K562 (cell line): Measurements from ENCODE around the gene ADD2. TPM values are rescaled to one million over a fixed set of nuclear protein-coding genes. Genes with fewer than 3 reads are reported as not detected.

Experiments
- ATAC-seq: fragments of 200-7000 bp; cut with Tn5 transposase; 3 replicates; pipeline ENCODE4 v1.9.1; 2020; ENCODE audit warnings: moderate library complexity
- BruUV-seq: library from RNA; stranded (reverse); fragments of 400-500 nt; replicated peaks from 2 replicates; lab custom pipeline; 2021; lab: Mats Ljungman, UMichigan
- CTCF ChIA-PET: fragments of 300-600 bp; formaldehyde crosslinking; extraction: SDS; loops from one replicate; lab custom pipeline; 2021; ENCODE audit warnings: low intra/inter-chr PET ratio; lab: Yijun Ruan, JAX
- POLR2A ChIA-PET: fragments of 300-600, 350-650 bp; sonication (Branson Sonifier 250); formaldehyde crosslinking; extraction: SDS; loops from one replicate; lab custom pipeline; 2021; ENCODE audit warnings: antibody characterized with exemption, inconsistent platforms; lab: Yijun Ruan, JAX
- DNase-seq, 4 experiments: peaks; one replicate each; pipeline versions ENCODE4 v3.0.0 to v3.0.0-alpha.2; 2011 to 2018; ENCODE audit warnings: low spot score in 3 of 4, mixed read lengths in 3 of 4; ENCODE audit errors: extremely low read depth in 1 of 4
- FAIRE-seq: peaks from 2 replicates; lab custom pipeline; 2011; peaks lifted over from hg19 to GRCh38; lab: Jason Lieb, UNC
- H2AFZ ChIP-seq: 2 replicates; pipeline ENCODE4 v1.6.0; 2011; ENCODE audit warnings: low read depth, low read length, control low read depth, inconsistent platforms
- H3K27ac ChIP-seq: fragments of 200-600 bp; 3 replicates; pipeline ENCODE4 v1.8.0; 2011; ENCODE audit warnings: low read depth, mild to moderate bottlenecking, control low read depth, inconsistent platforms, low read length, moderate library complexity, mixed read lengths; ENCODE audit errors: extremely low read depth
- H3K27me3 ChIP-seq, 2 experiments: fragments of 300-600 bp in 1 of 2; 2 replicates in 1 of 2; 3 replicates in 1 of 2; pipeline versions ENCODE4 v1.6.0 to v1.8.0; 2011; ENCODE audit warnings: inconsistent platforms in 2 of 2, low read length in 2 of 2, mild to moderate bottlenecking in 1 of 2, mixed read lengths in 1 of 2, moderate library complexity in 1 of 2; ENCODE audit not compliant: control insufficient read depth in 2 of 2, insufficient read depth in 2 of 2
- H3K36me3 ChIP-seq: fragments of 300-600 bp; 3 replicates; pipeline ENCODE4 v1.8.0; 2011; ENCODE audit warnings: mild to moderate bottlenecking, low read length, inconsistent platforms; ENCODE audit not compliant: control insufficient read depth, insufficient read depth
- H3K4me1 ChIP-seq, 2 experiments: fragments of 200-600 bp in 1 of 2; replicated peaks in 1 of 2; 2 replicates in 1 of 2; 3 replicates in 1 of 2; pipeline versions ENCODE4 v1.5.1 to v1.8.0; 2011; ENCODE audit warnings: inconsistent platforms in 2 of 2, low read length in 2 of 2, mild to moderate bottlenecking in 1 of 2, mixed read lengths in 1 of 2, moderate library complexity in 1 of 2; ENCODE audit not compliant: control insufficient read depth in 2 of 2, insufficient read depth in 2 of 2
- H3K4me2 ChIP-seq: 2 replicates; pipeline ENCODE4 v1.6.1; 2011; ENCODE audit warnings: low read length, control low read depth, inconsistent platforms, mixed read lengths; ENCODE audit not compliant: insufficient read depth
- H3K4me3 ChIP-seq: fragments of 200-600 bp; sonication (generic), shearing (Covaris generic); 2 replicates; pipeline ENCODE4 v1.5.1; 2016; ENCODE audit warnings: control low read depth, inconsistent platforms
- H3K79me2 ChIP-seq: fragments of 200-600 bp; 3 replicates; pipeline ENCODE4 v1.8.0; 2011; ENCODE audit warnings: low read length, inconsistent platforms; ENCODE audit not compliant: control insufficient read depth, insufficient read depth
- H3K9ac ChIP-seq, 2 experiments: 2 replicates each; pipeline versions ENCODE4 v1.6.0 to v1.6.1; 2011; ENCODE audit warnings: low read depth in 2 of 2, low read length in 2 of 2, control low read depth in 1 of 2, inconsistent platforms in 1 of 2, mild to moderate bottlenecking in 1 of 2, mixed read lengths in 1 of 2; ENCODE audit not compliant: insufficient read depth in 1 of 2
- H3K9me1 ChIP-seq: one replicate; pipeline ENCODE4 v1.6.0; 2011; ENCODE audit warnings: inconsistent platforms, mild to moderate bottlenecking, low read length, moderate library complexity; ENCODE audit not compliant: control insufficient read depth, insufficient read depth
- H3K9me3 ChIP-seq: replicated peaks from 2 replicates; pipeline ENCODE4 v1.5.1; 2011; ENCODE audit warnings: low read depth, low read length, inconsistent platforms; ENCODE audit not compliant: control insufficient read depth, insufficient read depth
- H4K20me1 ChIP-seq: replicated peaks from 2 replicates; pipeline ENCODE4 v1.6.1; 2011; ENCODE audit warnings: low read length, inconsistent platforms, mixed read lengths; ENCODE audit not compliant: control insufficient read depth, insufficient read depth
- CBFB ChIP-seq: sonication (generic); formaldehyde crosslinking; IDR thresholded peaks from 2 replicates; pipeline ENCODE4 v1.4.0; 2020; ENCODE audit warnings: mild to moderate bottlenecking, missing genetic modification reagents
- CCNT2 ChIP-seq: IDR thresholded peaks from 2 replicates; pipeline ENCODE4 v1.6.1; 2011; ENCODE audit warnings: borderline replicate concordance, low read depth, mild to moderate bottlenecking, moderate library complexity, mixed read lengths, low read length; ENCODE audit not compliant: insufficient read length; ENCODE audit errors: extremely low read depth
- CHD1 ChIP-seq: fragments of 200-600 bp; sonication (generic); IDR thresholded peaks from one replicate; pipeline ENCODE4 v1.6.1; 2012; ENCODE audit warnings: mild to moderate bottlenecking, moderate library complexity, low read length, inconsistent platforms
- GTF2F1 ChIP-seq: IDR thresholded peaks from 2 replicates; pipeline ENCODE4 v1.6.1; 2011; ENCODE audit warnings: low read depth, low read length, improper control_type of control experiment
- KHSRP ChIP-seq: fragments of 450-650 bp; IDR thresholded peaks from 2 replicates; pipeline ENCODE4 v1.6.1; 2017
- PTTG1 ChIP-seq: fragments of 450-650 bp; IDR thresholded peaks from 2 replicates; pipeline ENCODE4 v1.6.1; 2016; ENCODE audit warnings: low read depth, mild to moderate bottlenecking, missing genetic modification characterization, missing compliant biosample characterization
- TCF7L2 ChIP-seq: fragments of 150-350 bp; IDR thresholded peaks from 2 replicates; pipeline ENCODE4 v1.6.1; 2016; ENCODE audit warnings: low read depth, mild to moderate bottlenecking, low read length, moderate library complexity
- ZBTB7A ChIP-seq: IDR thresholded peaks from 2 replicates; pipeline ENCODE4 v1.6.1; 2011; ENCODE audit warnings: low read depth, mild to moderate bottlenecking, low read length, moderate library complexity, borderline replicate concordance; ENCODE audit not compliant: control insufficient read depth
- ZNF79 ChIP-seq: fragments of 250-450 bp; sonication (Bioruptor Pico); IDR thresholded peaks from 2 replicates; pipeline ENCODE4 v1.4.0; 2020; ENCODE audit warnings: low read depth, mild to moderate bottlenecking, moderate library complexity
- ZZZ3 ChIP-seq: fragments of 450-650 bp; IDR thresholded peaks from 2 replicates; pipeline ENCODE4 v1.6.1; 2016; ENCODE audit warnings: antibody characterized with exemption, mild to moderate bottlenecking, moderate library complexity
- WGBS: fragments of 100-300 bp; shearing (Covaris generic); methylation state at CpG from one replicate; pipeline ENCODE4 v1.1.6; 2016; ENCODE audit warnings: low coverage, mixed read lengths; ENCODE audit not compliant: insufficient coverage; ENCODE audit errors: missing lambda C conversion rate; 5-methylcytosine and 5-hydroxymethylcytosine counted together
- in situ Hi-C: fragments of 300-500 bp; cut with MboI; formaldehyde crosslinking; loops from 4 replicates; pipeline ENCODE4 v1.15.0; 2018; ENCODE audit warnings: inconsistent platforms, mixed read lengths
- intact Hi-C: fragments of 100-400 bp; cut with micrococcal nuclease; formaldehyde crosslinking; loops from 2 replicates; pipeline ENCODE4 v1.14.2; 2022
- polyA plus RNA-seq, 8 experiments: library from polyadenylated mRNA; depleted of rRNA in 4 of 8; stranded (reverse) in 5 of 8; unstranded in 3 of 8; fragments of >200 nt; fragmentation: Nextera tagmentation in 2 of 8; fragmentation: Illumina TruSeq in 1 of 8; extraction: Ambion mirVana in 2 of 8; extraction: Trizol in 1 of 8; gene quantifications; 2 replicates each; pipeline versions ENCODE4 v1.2.1 to v1.2.3, GENCODE V29; 2011 to 2014; ENCODE audit warnings: inconsistent platforms in 1 of 8, missing spikeins in 1 of 8
- total RNA-seq, 7 experiments: library from RNA; depleted of rRNA in 6 of 7; stranded (reverse); fragments of >200 nt in 6 of 7; fragmentation: Illumina TruSeq in 2 of 7; extraction: Trizol in 2 of 7; gene quantifications; 2 replicates each; pipeline versions ENCODE4 v1.2.1 to v1.2.3, GENCODE V29; 2011 to 2021; ENCODE audit warnings: low replicate concordance in 1 of 7
- TF ChIP-seq, protein P1 (sequence below): IDR thresholded peaks from 2 replicates; pipeline ENCODE4 v1.6.1; 2014; ENCODE audit warnings: antibody characterized with exemption
- TF ChIP-seq, protein P2 (sequence below): fragments of 250-450 bp; sonication (Bioruptor Pico); IDR thresholded peaks from 2 replicates; pipeline ENCODE4 v1.5.1; 2021; ENCODE audit warnings: mild to moderate bottlenecking

ADD2 gene
- total and polyA plus RNA-seq, 9 of the 15 experiments (the other 6 are each of a cell fraction or from before 2014, with no cell fraction given): 3.5 to 63.0 (median 36.2) TPM

DNA sequence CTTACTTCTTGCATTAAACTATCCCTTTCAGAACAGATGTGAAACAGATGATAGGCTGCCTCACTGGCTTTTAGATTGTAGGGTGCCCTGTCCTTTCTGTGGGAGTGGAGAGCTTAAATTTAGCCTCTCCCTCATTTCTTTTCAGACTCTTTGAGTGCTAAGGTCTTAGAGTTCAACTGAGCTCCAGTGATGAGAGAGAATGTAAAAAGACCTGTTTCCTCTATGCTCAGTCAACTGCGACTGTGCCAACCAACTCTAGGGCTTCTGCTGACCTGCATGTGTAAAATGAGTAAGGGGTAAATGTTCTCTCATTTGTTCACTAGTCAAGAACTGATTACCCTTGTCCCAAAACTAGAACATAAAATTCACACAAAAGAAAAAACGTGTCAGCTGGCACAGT lies 109.5 kb downstream of the ADD2 start:
- no peak for FAIRE-seq
- WGBS: 11% methylated on average over 2 of the region's 2 CpGs
- intact Hi-C loops: no loop called here

More for the DNA sequence above, 109.5 kb downstream of the ADD2 start:
- ChIA-PET POLR2A (interaction anchor here (1.3 to 1.6 kb wide), 3 partner anchors 10 to 19 kb away, joined by 4 to 5 read pairs (median 4); no protein-coding TSS in a partner anchor), CTCF (no interaction called here)
- DNase-seq: no peak
- peaks cover 18% of the 10 kb centered on the region; the same call in 2 of the 3 replicates for H3K36me3 ChIP-seq
- no peaks in the 10 kb centered on the region for H3K79me2 ChIP-seq
- no peaks in the 10 kb centered on the region for H3K9me1 ChIP-seq
- BruUV-seq: no TSS peak
- no peak for ATAC-seq
- no peaks in the 10 kb centered on the region for H4K20me1 ChIP-seq
- no peak overlapping the region for H2AFZ ChIP-seq
- H3K4me3 ChIP-seq: no peak overlapping the region
- no peak for TF ChIP-seq TCF7L2
- TF ChIP-seq CBFB (CRISPR knock-in tag): no peak
- no peak for TF ChIP-seq ZNF79 (CRISPR knock-in tag)
- TF ChIP-seq, protein P1, sequence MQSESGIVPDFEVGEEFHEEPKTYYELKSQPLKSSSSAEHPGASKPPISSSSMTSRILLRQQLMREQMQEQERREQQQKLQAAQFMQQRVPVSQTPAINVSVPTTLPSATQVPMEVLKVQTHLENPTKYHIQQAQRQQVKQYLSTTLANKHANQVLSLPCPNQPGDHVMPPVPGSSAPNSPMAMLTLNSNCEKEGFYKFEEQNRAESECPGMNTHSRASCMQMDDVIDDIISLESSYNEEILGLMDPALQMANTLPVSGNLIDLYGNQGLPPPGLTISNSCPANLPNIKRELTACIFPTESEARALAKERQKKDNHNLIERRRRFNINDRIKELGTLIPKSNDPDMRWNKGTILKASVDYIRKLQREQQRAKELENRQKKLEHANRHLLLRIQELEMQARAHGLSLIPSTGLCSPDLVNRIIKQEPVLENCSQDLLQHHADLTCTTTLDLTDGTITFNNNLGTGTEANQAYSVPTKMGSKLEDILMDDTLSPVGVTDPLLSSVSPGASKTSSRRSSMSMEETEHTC: no peak
- no peak for TF ChIP-seq ZBTB7A
- TF ChIP-seq CCNT2: no peak
- no peak for TF ChIP-seq CHD1
- no peak for TF ChIP-seq KHSRP
- TF ChIP-seq GTF2F1: no peak
- no peak for TF ChIP-seq ZZZ3
- TF ChIP-seq PTTG1 (tag): no peak
- TF ChIP-seq, protein P2, sequence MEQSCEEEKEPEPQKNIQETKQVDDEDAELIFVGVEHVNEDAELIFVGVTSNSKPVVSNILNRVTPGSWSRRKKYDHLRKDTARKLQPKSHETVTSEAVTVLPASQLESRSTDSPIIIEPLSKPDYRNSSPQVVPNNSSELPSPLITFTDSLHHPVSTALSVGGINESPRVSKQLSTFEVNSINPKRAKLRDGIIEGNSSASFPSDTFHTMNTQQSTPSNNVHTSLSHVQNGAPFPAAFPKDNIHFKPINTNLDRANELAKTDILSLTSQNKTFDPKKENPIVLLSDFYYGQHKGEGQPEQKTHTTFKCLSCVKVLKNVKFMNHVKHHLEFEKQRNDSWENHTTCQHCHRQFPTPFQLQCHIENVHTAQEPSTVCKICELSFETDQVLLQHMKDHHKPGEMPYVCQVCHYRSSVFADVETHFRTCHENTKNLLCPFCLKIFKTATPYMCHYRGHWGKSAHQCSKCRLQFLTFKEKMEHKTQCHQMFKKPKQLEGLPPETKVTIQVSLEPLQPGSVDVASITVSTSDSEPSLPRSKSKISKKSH (CRISPR knock-in tag): no peak
- in situ Hi-C loops: loop anchor here (5.0 kb wide), 1 partner anchor 124 kb away; no protein-coding TSS in a partner anchor
- H3K9me3 ChIP-seq: no peaks in the 10 kb centered on the region
- no peak overlapping the region for H3K27ac ChIP-seq
- no peak overlapping the region for H3K4me2 ChIP-seq
- no peaks in the 10 kb centered on the region; a peak in 1 of 5 replicates for H3K27me3 ChIP-seq
- H3K4me1 ChIP-seq: no peaks in the 10 kb centered on the region; a peak in 1 of 5 replicates
- no peak overlapping the region for H3K9ac ChIP-seq
